GM19099 (cell line): ENCODE results near the gene YAE1.

Experiments used
- POLR2A ChIP-seq: IDR thresholded peaks from 3 replicates; pipeline ENCODE4 v1.6.1; 2011; ENCODE audit warnings: low read depth; ENCODE audit not compliant: insufficient read length; ENCODE audit errors: extremely low read depth

YAE1 gene

DNA sequence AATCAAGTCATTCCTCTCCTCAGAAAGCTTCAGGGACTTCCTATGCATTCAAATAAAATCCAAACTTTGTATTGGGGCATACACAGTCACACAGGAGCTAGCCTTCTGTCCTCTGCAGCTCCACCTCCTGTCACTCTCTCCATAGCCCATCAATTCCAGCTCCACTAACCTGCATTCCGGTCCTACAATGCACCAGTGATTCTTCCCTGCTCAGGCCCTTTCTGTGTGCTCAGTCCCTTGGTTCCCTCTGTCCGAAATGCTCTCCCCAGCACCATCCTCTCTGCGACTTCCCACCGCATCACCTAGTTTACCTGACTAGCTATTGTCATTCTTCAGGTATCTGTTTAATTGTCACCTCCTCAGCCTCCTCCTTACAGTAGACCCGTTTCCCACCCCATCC is 26.4 kb upstream of the YAE1 start:
- TF ChIP-seq POLR2A, result no peak

DNA sequence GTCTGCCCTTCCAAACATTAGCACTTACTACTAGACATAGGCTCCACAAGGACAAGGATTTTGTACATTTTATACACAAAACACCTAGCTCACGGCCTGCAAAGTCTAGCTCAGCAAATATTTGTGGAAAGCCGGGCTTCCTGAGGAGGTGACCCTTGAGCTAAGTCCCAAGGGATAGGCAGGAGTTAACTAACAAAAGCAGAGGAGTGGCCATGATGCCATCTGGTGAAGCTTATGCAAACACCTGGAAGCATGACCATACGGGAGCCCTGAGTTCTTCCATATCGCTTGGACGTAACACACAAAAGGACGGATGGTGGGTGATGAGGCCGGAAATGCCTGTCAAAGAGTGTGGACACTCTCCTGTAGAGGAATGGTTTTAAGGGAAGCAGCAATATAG is 25.9 kb upstream of the YAE1 start:
- TF ChIP-seq POLR2A, result no peak

DNA sequence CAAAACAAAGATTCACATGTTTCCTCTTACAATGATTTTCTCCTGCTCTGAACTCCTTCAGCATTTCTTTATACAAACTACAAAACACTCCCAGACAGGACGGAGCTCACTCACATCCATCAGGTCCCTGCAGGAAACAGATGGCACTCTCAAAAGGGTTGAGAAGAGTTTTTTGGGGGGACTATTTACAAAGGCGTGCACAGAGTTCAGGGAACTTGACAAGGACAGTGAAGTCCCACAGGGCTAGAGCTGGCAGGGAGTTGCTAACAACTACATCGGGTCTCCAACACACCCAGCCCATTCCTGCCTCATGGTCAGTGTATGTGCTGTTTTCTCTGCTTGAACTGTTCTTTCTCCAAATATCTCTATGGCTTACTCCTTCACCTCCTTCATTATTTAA is 24.7 kb upstream of the YAE1 start:
- no peak for TF ChIP-seq POLR2A

DNA sequence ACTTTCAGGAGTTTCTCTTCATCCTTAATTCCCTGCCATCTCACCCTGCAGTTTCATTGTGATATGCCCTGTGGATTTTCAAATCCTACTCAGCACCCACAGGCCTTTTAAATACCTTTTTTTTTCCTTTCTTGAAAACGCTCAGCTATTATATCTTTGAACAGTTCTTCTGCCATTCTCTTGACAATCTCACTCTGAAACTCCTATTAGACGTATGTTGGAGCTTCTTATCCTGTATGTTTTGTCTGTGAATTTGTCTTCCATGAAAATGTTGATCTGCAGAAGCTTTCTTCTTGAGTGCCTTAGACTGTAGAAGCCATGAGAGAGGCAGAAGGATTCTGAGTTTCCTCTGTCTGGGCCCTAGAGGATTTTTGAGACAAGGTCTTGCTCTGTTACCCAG is 18.9 kb upstream of the YAE1 start:
- no peak for TF ChIP-seq POLR2A

DNA sequence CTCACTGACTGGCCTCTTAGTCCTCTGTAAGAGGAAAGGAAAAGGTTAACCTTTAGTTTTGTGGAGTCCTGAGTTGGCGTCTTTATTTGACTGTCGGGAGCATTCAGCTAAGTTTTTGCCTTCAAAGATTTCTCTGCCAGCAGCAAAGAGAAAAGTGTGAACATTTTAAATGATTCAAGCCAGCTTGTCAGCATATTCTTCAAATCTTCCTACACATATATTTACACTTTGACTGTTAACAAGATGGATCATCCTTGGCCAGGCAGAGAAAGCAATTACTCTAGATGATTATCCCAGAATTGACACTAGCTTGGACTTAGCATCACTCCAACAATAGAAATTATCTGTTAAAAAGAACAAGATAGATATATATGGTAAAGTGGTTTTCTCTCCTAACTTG is 15.8 kb upstream of the YAE1 start:
- no peak for TF ChIP-seq POLR2A

DNA sequence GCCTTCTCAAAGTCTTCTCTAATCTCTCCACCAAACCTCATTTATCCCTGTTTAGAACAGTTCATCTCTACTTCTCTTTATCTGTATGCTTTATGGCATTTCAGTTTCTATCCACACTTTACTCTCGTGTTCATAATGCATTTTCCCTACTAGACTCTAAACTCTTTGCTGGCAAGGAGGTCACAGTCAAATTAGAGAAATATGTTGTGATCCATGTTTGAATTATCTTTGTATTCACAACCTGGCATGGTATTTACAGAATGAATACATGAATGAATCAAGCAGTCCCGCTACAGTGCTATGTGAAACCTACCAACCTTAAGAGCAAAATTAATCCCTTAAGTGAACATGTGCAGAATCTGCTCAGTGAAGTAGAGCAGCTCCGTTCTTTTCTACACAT is 12.8 kb upstream of the YAE1 start:
- TF ChIP-seq POLR2A, result no peak

DNA sequence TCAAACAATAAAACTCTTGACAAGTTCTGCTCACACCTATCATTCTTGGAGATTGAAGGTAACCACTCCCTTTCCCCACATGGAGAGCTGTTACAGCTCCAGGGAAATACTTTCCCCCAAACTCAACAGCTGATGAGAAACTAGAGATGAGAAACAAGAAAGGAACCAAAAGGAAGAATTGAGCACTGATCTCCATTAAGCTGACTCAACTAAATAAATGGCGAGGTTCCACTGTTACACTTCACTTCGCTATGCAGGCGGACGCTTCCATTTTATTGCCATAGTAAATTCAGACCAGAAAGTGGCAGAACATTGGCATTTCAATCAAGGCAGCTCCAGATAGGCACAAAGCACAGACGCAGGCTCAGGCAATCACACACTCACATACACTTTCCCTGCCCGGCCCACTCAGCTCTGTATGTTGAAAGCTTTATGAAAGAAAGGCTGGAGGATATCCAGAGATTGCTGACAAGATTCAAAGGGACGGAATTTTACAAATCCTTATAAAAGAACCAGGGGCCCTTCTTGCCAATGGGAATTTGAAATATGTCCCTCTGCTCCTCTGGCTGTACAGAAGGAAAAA is 11.5 kb upstream of the YAE1 start:
- TF ChIP-seq POLR2A, result no peak

DNA sequence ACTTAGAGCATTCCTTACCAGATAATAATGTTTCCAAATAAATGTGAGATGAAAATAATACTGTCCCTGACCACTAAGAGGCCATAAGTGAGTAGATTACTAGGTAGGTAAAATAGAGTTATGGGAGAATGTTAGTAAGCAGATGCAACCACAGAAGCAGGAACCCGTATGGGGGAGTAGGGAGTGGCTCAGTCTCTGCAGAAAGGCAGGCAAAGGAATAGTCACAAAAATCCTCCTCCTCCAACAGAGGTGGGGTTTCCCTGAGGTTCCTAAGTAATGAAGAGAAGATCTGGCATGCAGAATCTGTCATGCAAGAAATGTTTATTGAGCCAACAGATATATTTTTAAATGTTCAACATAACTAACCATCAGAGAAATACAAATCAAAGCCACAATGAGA is 9.0 kb upstream of the YAE1 start:
- TF ChIP-seq POLR2A, result no peak

DNA sequence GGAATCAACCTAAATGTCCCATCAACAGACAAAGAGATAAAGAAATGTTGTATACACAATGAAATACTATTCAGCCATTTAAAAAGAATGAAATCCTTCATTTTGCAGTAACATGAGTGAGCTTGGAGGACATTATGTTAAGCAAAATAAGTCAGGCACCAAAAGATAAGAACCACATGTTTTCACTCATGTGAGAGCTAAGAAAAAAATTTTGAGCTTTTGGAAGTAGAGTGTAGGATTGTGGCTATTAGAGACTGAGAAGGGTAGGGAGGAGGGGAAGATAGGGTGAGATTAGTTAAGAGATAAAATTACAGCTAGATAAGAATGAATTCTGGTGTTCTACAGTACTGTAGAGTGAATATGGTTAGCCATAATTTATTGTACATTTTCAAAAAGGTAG is 8.3 kb upstream of the YAE1 start:
- TF ChIP-seq POLR2A, result no peak

DNA sequence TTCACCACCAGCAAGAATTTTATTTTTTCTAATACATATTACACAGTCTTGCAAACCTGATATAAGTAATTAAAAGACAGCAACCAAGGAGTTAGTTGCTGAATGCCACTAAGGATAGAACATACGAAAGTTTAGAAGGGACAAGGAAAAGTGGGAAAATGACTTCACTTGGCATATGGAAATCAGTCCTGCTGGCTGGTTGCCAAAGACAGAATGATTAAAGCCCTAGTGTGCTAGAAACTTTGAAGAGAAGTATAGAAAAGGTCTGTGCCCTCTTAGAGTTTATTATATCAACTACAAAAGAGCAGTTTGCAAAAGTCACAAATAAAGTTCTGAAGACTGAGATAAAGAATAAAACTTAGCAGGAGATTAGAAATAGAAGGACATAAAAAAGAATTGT is 5.8 kb upstream of the YAE1 start:
- TF ChIP-seq POLR2A, result no peak

DNA sequence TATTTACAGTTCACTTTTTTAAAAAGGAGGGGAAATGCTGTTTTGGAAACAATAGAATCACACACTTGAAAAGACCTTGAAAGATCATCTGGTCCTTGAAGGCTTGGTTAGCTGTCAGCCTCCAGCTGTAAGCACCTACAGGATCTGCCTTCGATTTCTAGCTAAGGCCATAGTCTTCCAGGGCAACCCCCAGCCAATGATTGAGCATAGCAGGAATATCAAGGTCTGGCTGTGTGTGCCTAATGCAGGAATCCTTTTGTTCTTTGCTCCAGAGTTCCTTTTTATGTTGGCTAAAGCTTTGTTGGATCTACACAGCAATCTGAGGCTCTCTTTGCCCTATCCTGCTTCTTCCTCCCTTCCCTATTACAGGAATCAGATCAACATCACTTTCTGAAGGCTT is 5.2 kb upstream of the YAE1 start:
- no peak for TF ChIP-seq POLR2A

DNA sequence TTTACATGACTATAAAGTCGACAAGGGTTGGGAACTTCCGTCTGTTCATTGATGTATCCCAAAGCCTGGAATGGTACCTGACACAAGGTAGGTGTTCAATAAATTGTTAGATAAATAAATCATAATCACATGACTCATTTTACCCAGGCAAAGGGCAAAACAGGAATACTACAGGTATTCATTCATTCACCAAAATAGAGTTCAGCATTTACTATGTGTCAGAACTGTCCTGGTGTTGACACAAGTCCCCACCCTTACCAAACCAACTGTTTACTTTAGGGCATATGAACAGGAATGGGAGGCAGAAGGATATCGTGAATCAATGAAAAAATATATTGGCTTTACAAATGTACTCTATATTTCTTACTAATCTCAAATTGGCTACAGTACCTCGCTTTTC is 666 bp upstream of the YAE1 start:
- no peak for TF ChIP-seq POLR2A

DNA sequence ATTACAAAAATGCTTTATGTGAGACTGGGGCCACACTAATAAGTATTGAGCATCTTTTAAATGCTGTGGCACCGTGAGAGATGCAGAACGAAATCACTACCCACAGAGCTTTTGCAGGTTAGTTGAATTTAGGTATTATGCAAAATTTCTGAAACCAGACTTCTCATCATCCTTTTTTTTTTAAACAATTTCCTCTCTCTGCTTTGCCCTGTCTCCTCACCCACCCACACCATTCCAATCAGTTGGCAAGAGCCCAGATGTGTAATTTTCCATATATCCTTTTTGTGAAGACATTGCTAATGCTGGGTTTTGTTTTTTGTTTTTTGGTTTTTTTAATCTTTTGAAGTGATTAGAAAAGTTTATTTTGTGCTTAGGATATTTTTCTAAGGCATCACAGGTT is 1.1 kb downstream of the YAE1 start:
- no peak for TF ChIP-seq POLR2A

DNA sequence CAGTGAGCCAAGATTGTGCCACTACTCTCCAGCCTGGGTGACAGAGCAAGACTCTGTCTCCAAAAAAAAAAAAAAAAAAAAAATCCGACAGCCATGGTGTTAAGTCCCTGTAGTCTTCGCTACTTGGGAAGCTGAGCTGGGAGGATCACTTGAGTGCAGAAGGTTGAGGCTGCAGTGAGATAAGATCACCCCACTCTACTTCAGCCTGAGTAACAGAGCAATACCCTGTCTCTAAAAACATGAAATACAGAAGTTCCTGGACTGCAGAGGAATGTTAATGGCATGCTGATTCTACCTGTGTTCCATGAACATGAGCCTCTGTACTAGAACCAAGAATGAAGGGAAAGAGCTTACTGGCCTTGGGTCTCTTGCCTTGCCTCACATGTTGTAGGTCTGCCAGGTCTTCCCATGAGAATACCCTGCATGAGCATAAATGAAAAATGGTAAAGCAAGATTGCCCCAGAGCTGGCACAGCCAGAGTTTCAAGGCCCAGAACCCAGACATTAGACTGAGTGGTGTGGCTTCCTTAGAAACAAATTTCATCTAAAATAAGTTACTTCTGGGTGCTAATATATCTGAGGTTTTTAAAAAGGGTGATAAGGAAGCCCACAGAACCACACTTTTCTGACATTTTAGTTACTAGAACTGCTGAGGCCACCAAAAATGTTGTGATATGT is 8.6 kb downstream of the YAE1 start:
- TF ChIP-seq POLR2A, result no peak

DNA sequence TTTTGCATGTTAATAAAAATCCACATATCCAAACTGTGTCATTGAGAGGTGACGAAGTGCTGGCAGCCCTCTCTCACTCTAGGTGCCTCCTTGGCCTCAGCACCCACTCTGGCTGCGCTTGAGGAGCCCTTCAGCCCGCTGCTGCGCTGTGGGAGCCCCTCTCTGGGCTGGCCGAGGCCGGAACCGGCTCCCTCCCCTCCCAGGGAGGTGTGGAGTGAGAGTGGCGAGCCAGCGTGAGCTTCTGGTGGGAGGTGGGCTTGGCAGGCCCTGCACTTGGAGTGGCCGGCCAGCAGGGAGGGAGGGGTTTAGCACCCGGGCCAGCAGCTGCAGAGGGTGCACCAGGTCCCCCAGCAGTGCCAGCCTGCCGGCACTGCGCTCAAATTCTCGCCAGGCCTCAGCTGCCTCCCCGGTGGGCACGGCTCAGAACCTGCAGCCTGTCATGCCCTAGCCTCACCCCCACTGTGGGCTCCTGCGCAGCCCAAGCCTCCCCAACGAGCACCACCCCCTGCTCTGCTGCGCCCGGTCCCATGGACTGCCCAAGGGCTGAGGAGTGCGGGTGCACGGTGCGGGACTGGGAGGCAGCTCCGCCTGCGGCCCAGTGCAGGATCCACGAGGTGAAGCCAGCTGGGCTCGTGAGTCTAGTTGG is 11.1 kb downstream of the YAE1 start:
- no peak for TF ChIP-seq POLR2A

DNA sequence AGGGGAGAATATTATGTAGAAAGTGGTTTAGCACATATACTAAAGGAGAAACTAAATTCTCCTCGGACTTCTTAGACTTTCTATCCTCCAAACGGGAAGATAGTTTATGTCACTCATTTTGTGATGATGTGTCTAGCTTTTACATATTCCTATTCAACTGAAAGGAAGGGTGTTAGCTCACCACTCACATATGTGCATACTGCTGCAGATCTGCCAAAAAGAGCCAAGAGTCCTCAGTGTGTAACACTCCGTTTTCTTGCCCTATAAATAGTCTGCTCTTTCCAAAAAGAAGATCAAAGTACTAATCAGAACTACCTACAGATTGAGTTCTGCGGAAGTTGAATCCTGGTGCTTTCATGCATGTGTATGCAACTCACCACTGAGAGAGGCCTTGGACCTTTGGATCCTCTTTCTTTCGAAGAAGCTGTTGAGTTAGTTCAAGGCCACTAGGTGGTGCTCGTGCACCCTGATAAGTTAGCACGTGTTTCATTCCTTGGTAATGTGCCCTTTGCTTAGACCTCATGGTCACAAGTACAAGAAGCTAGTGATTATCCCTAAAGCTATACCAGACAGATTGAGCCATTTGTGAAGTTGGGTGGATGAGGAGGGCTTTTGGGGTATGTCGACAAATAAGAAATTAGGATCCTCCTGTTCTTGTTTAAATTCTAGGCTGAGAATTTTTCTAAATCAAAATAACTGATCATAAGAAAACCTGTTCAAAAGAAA is 14.1 kb downstream of the YAE1 start:
- no peak for TF ChIP-seq POLR2A
